IMR-90 (cell line): ENCODE results near the gene LTBP2. TPM values are rescaled to one million over a fixed set of nuclear protein-coding genes. Genes with fewer than 3 reads are reported as not detected.

Experiments
- ATAC-seq: fragments of 200-7000 bp; cut with Tn5 transposase; 2 replicates; pipeline ENCODE4 v1.9.1; 2020; ENCODE audit warnings: low read depth, mild to moderate bottlenecking, moderate library complexity
- BruUV-seq: library from RNA; stranded (reverse); fragments of 400-500 nt; replicated peaks from 2 replicates; lab custom pipeline; 2021; lab: Mats Ljungman, UMichigan
- CTCF ChIA-PET: fragments of 300-600 bp; formaldehyde crosslinking; extraction: SDS; loops from one replicate; lab custom pipeline; 2021; ENCODE audit warnings: antibody characterized with exemption; lab: Yijun Ruan, JAX
- POLR2A ChIA-PET: fragments of 300-600 bp; sonication (Branson Sonifier 250); formaldehyde crosslinking; loops from one replicate; lab custom pipeline; 2022; ENCODE audit warnings: antibody characterized with exemption; ENCODE audit not compliant: unreplicated experiment; lab: Charles Lee
- DNase-seq: peaks from one replicate; pipeline ENCODE4 v3.0.0; 2013
- H2AFZ ChIP-seq: replicated peaks from 2 replicates; pipeline ENCODE3; 2013; ENCODE audit warnings: low read length, mild to moderate bottlenecking; ENCODE audit not compliant: poor library complexity
- H2AK5ac ChIP-seq: 2 replicates; pipeline ENCODE4 v1.6.1; 2013; ENCODE audit warnings: low read depth, low read length, inconsistent platforms
- H2AK9ac ChIP-seq: replicated peaks from 2 replicates; pipeline ENCODE3; 2013; ENCODE audit warnings: mild to moderate bottlenecking, low read depth, low read length, moderate library complexity; ENCODE audit not compliant: poor library complexity
- H2BK120ac ChIP-seq: 2 replicates; pipeline ENCODE4 v1.6.1; 2013; ENCODE audit warnings: low read depth, low read length, inconsistent platforms
- H2BK15ac ChIP-seq: 3 replicates; pipeline ENCODE4 v1.6.1; 2013; ENCODE audit warnings: low read depth, low read length, inconsistent platforms
- H2BK20ac ChIP-seq: 2 replicates; pipeline ENCODE4 v1.6.1; 2013; ENCODE audit warnings: low read depth, mild to moderate bottlenecking, inconsistent platforms, low read length, moderate library complexity
- H2BK5ac ChIP-seq: 2 replicates; pipeline ENCODE4 v1.6.1; 2013; ENCODE audit warnings: mild to moderate bottlenecking, low read depth, low read length, inconsistent platforms; ENCODE audit not compliant: poor library complexity, severe bottlenecking
- H3K14ac ChIP-seq: replicated peaks from 2 replicates; pipeline ENCODE4 v1.6.1; 2013; ENCODE audit warnings: low read depth, low read length, inconsistent platforms
- H3K18ac ChIP-seq: 2 replicates; pipeline ENCODE4 v1.6.1; 2013; ENCODE audit warnings: low read depth, low read length, control low read depth
- H3K23ac ChIP-seq: 2 replicates; pipeline ENCODE4 v1.6.1; 2013; ENCODE audit warnings: low read depth, low read length, inconsistent platforms
- H3K27ac ChIP-seq: 2 replicates; pipeline ENCODE4 v1.5.1; 2013; ENCODE audit warnings: mild to moderate bottlenecking, control low read depth, low read length; ENCODE audit not compliant: insufficient read depth
- H3K27me3 ChIP-seq: 2 replicates; pipeline ENCODE4 v1.6.1; 2013; ENCODE audit warnings: low read length; ENCODE audit not compliant: control insufficient read depth, insufficient read depth
- H3K36me3 ChIP-seq: 2 replicates; pipeline ENCODE4 v1.6.1; 2013; ENCODE audit warnings: low read length, mixed read lengths; ENCODE audit not compliant: control insufficient read depth, insufficient read depth
- H3K4ac ChIP-seq: 2 replicates; pipeline ENCODE4 v1.6.1; 2013; ENCODE audit warnings: low read depth, low read length, inconsistent platforms
- H3K4me1 ChIP-seq: 2 replicates; pipeline ENCODE4 v1.6.1; 2013; ENCODE audit warnings: low read length, mixed read lengths; ENCODE audit not compliant: control insufficient read depth, insufficient read depth
- H3K4me2 ChIP-seq: 2 replicates; pipeline ENCODE4 v1.6.1; 2013; ENCODE audit warnings: low read depth, mild to moderate bottlenecking, control low read depth, low read length, moderate library complexity
- H3K4me3 ChIP-seq: 2 replicates; pipeline ENCODE4 v1.5.1; 2013; ENCODE audit warnings: low read depth, mild to moderate bottlenecking, control low read depth, low read length, moderate library complexity; ENCODE audit not compliant: insufficient read depth
- H3K56ac ChIP-seq: 2 replicates; pipeline ENCODE4 v1.6.1; 2013; ENCODE audit warnings: low read length, inconsistent platforms; ENCODE audit not compliant: insufficient read depth; ENCODE audit errors: extremely low read depth
- H3K79me1 ChIP-seq, 2 experiments: 2 replicates each; pipeline ENCODE4 v1.6.1; 2013; ENCODE audit warnings: low read length in 2 of 2, inconsistent platforms in 1 of 2, low read depth in 1 of 2
- H3K9ac ChIP-seq: 2 replicates; pipeline ENCODE4 v1.6.1; 2013; ENCODE audit warnings: low read depth, low read length, control low read depth
- H3K9me1 ChIP-seq: 2 replicates; pipeline ENCODE4 v1.6.1; 2013; ENCODE audit warnings: low read length, inconsistent platforms; ENCODE audit not compliant: insufficient read depth
- H3K9me3 ChIP-seq: 2 replicates; pipeline ENCODE4 v1.6.1; 2013; ENCODE audit warnings: low read length; ENCODE audit not compliant: control insufficient read depth, insufficient read depth
- H4K20me1 ChIP-seq: 2 replicates; pipeline ENCODE4 v1.6.1; 2013; ENCODE audit warnings: low read length, inconsistent platforms; ENCODE audit not compliant: insufficient read depth
- H4K5ac ChIP-seq: 2 replicates; pipeline ENCODE4 v1.6.1; 2013; ENCODE audit warnings: mild to moderate bottlenecking, low read depth, low read length, control low read depth
- H4K8ac ChIP-seq, 2 experiments: 2 replicates each; pipeline ENCODE4 v1.6.1; 2013; ENCODE audit warnings: low read depth in 2 of 2, low read length in 2 of 2, control low read depth in 1 of 2, inconsistent platforms in 1 of 2
- H4K91ac ChIP-seq: 2 replicates; pipeline ENCODE4 v1.6.1; 2013; ENCODE audit warnings: low read depth, low read length, inconsistent platforms; ENCODE audit not compliant: insufficient read depth
- MAFK ChIP-seq: IDR thresholded peaks from 2 replicates; pipeline ENCODE4 v1.6.1; 2012; ENCODE audit warnings: low read depth, low read length, improper control_type of control experiment
- MAZ ChIP-seq: IDR thresholded peaks from 2 replicates; pipeline ENCODE4 v1.6.1; 2012; ENCODE audit warnings: low read depth, mild to moderate bottlenecking, low read length, improper control_type of control experiment, moderate library complexity, borderline replicate concordance
- RCOR1 ChIP-seq: IDR thresholded peaks from 2 replicates; pipeline ENCODE4 v1.6.1; 2012; ENCODE audit warnings: mild to moderate bottlenecking, low read length, improper control_type of control experiment; ENCODE audit not compliant: insufficient replicate concordance
- WGBS, 2 experiments: methylation state at CpG; one replicate each; pipeline versions ENCODE4 v1.1.5 to v1.1.7; 2013; ENCODE audit warnings: missing lambda C conversion rate in 2 of 2; ENCODE audit not compliant: insufficient read length in 1 of 2; ENCODE audit errors: extremely low coverage in 2 of 2; 5-methylcytosine and 5-hydroxymethylcytosine counted together
- dilution Hi-C: fragments of 300-500 bp; cut with HindIII; formaldehyde crosslinking; loops from one replicate; pipeline ENCODE4 v1.14.3; 2018; ENCODE audit warnings: low sequenced_read_pairs; ENCODE audit not compliant: unreplicated experiment
- in situ Hi-C: fragments of 300-500 bp; cut with MboI; formaldehyde crosslinking; loops from 3 replicates; pipeline ENCODE4 v1.14.3; 2019; ENCODE audit warnings: low sequenced_read_pairs, inconsistent platforms, mixed read lengths
- intact Hi-C: fragments of 100-400 bp; cut with micrococcal nuclease; formaldehyde crosslinking; loops from 2 replicates; pipeline ENCODE4 v1.10.0; 2022
- polyA plus RNA-seq, 3 experiments: library from polyadenylated mRNA; depleted of rRNA; stranded (reverse); fragments of >200 nt; gene quantifications; 2 replicates each; pipeline ENCODE4 v1.2.3, GENCODE V29; 2012; ENCODE audit warnings: low replicate concordance in 1 of 3
- total RNA-seq: library from RNA; depleted of rRNA; stranded (reverse); fragments of >200 nt; gene quantifications from 2 replicates; pipeline ENCODE4 v1.2.3, GENCODE V29; 2012
- TF ChIP-seq, protein P1 (sequence below): conservative IDR thresholded peaks from 2 replicates; pipeline ENCODE4 v1.5.1; 2012; ENCODE audit warnings: mild to moderate bottlenecking, low read depth, low read length, improper control_type of control experiment

The LTBP2 gene
- total and polyA plus RNA-seq, 2 of the 4 experiments (the other 2 are of a cell fraction): 23.8 to 79.3 TPM

DNA sequence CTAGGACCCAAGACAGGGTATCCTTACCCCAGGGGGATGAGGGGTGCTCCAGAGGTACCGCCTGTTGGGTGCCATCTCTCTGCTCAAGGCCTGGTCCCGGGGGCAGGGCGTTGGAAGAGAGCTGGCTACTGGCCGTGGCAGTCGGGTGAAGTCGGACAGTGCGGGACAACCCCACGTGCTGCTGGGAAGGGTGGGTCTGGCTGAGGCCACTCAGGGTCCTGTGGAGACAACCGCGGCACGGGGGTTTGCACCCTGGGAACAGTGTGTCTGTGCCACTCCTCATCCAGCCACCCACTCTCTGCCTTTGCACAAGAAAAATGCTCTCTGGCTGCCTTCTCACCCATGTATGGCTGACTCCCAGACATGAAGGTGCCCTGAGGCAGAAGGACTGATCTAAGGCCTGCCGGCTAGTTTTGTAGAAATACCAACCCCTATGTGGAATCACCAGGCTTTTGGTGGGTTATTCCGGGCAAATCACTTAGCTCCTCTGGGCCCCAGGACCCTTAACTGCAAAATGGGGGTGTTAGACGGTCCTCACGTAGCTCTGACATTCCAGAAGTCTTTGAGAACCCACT is 56.5 kb downstream of the LTBP2 start:
- H3K4me3 ChIP-seq: no peak overlapping the region
- no peak overlapping the region for H2BK15ac ChIP-seq
- ChIA-PET CTCF (no interaction called here), POLR2A (no interaction called here)
- peaks cover 2% of the 10 kb centered on the region; the same call in 1 of the 2 replicates for H3K9me3 ChIP-seq
- H3K9ac ChIP-seq: no peak overlapping the region
- no peak overlapping the region for H3K18ac ChIP-seq
- H3K79me1 ChIP-seq: peaks cover 0 to 42% of the 10 kb centered on the region in 2 experiments; a peak in 2 of 4 replicates
- dilution Hi-C loops: no loop called here
- BruUV-seq: no TSS peak
- no peak overlapping the region for H2BK5ac ChIP-seq
- peaks cover 34% of the 10 kb centered on the region for H3K4me1 ChIP-seq
- no peak for ATAC-seq
- no peak overlapping the region for H4K8ac ChIP-seq
- no peak overlapping the region for H3K56ac ChIP-seq
- H3K9me1 ChIP-seq: peaks cover 28% of the 10 kb centered on the region
- intact Hi-C loops: no loop called here
- H3K14ac ChIP-seq: no peak overlapping the region
- H3K4me2 ChIP-seq: no peak overlapping the region
- no peaks in the 10 kb centered on the region for H4K20me1 ChIP-seq
- WGBS, 2 experiments: 100% methylated on average over 1 of the region's 15 CpGs; no CpG with 5 or more reads in 1 of the 2 experiments
- H2AFZ ChIP-seq: no peak overlapping the region
- H2BK20ac ChIP-seq: no peak overlapping the region
- DNase-seq: no peak
- H3K36me3 ChIP-seq: peaks cover 4% of the 10 kb centered on the region; the same call in 1 of the 2 replicates
- no peaks in the 10 kb centered on the region for H3K27me3 ChIP-seq
- H2AK5ac ChIP-seq: no peak overlapping the region
- no peak overlapping the region for H3K23ac ChIP-seq
- no peak for TF ChIP-seq MAFK
- TF ChIP-seq MAZ: no peak
- TF ChIP-seq RCOR1: no peak
- TF ChIP-seq, protein P1, sequence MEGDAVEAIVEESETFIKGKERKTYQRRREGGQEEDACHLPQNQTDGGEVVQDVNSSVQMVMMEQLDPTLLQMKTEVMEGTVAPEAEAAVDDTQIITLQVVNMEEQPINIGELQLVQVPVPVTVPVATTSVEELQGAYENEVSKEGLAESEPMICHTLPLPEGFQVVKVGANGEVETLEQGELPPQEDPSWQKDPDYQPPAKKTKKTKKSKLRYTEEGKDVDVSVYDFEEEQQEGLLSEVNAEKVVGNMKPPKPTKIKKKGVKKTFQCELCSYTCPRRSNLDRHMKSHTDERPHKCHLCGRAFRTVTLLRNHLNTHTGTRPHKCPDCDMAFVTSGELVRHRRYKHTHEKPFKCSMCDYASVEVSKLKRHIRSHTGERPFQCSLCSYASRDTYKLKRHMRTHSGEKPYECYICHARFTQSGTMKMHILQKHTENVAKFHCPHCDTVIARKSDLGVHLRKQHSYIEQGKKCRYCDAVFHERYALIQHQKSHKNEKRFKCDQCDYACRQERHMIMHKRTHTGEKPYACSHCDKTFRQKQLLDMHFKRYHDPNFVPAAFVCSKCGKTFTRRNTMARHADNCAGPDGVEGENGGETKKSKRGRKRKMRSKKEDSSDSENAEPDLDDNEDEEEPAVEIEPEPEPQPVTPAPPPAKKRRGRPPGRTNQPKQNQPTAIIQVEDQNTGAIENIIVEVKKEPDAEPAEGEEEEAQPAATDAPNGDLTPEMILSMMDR: no peak
- H4K91ac ChIP-seq: no peak overlapping the region
- H2BK120ac ChIP-seq: no peak overlapping the region
- H3K27ac ChIP-seq: no peak overlapping the region
- H3K4ac ChIP-seq: no peak overlapping the region
- H4K5ac ChIP-seq: no peak overlapping the region
- H2AK9ac ChIP-seq: no peak overlapping the region
- in situ Hi-C loops: no loop called here
